EL (cell line): ENCODE data around the gene CLPTM1L.

Experiments
- DNase-seq: peaks from one replicate; pipeline ENCODE4 v3.0.0-alpha.2; 2016

Gene CLPTM1L

DNA sequence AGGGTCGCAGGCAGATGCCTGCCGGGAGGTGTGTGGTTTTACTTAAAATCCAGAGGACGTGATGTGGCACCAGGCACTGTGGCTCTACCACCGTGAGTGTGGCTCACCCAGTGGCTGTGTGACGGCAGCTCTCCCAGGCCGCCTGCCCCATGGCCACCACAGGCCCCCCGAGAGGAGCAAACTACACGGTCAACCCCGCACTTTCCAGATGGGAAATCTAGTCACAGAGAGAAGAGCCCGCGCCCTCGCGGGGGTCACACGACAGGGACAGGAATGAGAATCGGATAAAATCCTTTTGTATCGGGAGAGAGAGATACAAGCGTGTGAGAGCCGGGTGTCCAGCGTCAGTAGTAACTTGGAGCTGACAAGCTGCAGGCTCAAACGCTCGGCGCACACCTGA, 74.5 kb downstream of the CLPTM1L start:
- no peak for DNase-seq

DNA sequence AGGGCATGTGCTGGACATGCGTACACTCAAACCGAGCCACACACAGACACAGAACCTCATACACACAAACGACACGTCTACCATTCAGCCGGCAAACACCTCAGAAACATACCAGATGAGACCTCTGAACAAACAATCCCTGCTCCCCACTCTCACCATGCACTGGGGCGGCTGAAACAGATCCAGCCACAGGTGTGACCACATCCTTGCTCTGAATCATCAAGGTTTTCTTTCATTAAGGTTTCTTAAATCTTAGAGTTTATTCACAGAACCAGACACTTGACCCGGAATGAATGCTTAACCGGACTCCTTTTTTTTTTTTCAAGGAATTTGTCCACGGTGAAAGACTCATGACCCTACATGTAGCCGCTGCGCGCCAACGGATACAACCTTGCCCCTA, 76.2 kb downstream of the CLPTM1L start:
- DNase-seq: no peak

DNA sequence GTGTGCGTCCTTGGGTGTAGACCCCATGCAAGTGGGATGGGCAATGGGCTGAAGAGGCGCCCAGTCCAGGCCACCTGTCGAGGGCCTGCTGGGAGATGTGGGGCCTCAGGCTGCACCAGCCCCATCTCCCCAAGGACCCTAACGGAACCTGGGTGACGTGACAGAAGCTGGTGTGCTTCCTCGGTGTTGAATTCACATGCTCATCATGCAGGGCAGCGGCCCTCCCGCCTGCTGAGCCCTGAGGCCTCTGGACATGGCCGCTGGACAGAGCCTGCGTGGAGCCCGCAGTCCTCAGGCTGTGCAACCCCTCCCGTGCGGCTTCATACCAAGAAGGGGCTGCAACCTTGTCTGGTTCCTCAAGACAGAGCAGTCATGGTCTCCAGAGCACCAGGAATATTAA, 76.8 kb downstream of the CLPTM1L start:
- no peak for DNase-seq
